NB4 (cell line): ENCODE data around the gene GP1BA.

ENCODE experiments used
- DNase-seq: peaks from one replicate; pipeline ENCODE4 v3.0.0; 2010; ENCODE audit warnings: low read depth
- H3K4me3 ChIP-seq: one replicate; pipeline ENCODE4 v1.5.1; 2011; ENCODE audit warnings: mild to moderate bottlenecking, low read depth, low read length, moderate library complexity
- CTCF ChIP-seq: IDR thresholded peaks from one replicate; pipeline ENCODE4 v1.5.1; 2012; ENCODE audit warnings: low read depth, low read length
- MYC ChIP-seq: IDR thresholded peaks from 2 replicates; pipeline ENCODE4 v1.6.1; 2011; ENCODE audit warnings: low read depth, low read length
- POLR2A ChIP-seq: IDR thresholded peaks from 2 replicates; pipeline ENCODE4 v1.6.1; 2011; ENCODE audit warnings: mild to moderate bottlenecking; ENCODE audit not compliant: insufficient read length; ENCODE audit errors: extremely low read depth
- TF ChIP-seq, protein P1 (sequence below): IDR thresholded peaks from 2 replicates; pipeline ENCODE4 v1.6.1; 2011; ENCODE audit warnings: low read depth, low read length

Gene GP1BA

GRCh38 chr17:4896332-4897197, 35.5 kb upstream of the GP1BA start:
- no peak for DNase-seq
- TF ChIP-seq, protein P1, sequence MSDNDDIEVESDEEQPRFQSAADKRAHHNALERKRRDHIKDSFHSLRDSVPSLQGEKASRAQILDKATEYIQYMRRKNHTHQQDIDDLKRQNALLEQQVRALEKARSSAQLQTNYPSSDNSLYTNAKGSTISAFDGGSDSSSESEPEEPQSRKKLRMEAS = no peak
- TF ChIP-seq MYC (no peak), POLR2A (no peak), CTCF (no peak)
- H3K4me3 ChIP-seq = no peak overlapping the region

DNA sequence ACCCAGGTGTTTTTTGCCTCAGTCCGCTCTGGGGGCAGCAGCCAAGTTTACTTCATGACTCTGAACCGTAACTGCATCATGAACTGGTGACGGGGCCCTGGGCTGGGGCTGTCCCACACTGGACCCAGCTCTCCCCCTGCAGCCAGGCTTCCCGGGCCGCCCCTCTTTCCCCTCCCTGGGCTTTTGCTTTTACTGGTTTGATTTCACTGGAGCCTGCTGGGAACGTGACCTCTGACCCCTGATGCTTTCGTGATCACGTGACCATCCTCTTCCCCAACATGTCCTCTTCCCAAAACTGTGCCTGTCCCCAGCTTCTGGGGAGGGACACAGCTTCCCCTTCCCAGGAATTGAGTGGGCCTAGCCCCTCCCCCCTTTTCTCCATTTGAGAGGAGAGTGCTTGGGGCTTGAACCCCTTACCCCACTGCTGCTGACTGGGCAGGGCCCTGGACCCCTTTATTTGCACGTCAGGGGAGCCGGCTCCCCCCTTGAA, 34.8 kb upstream of the GP1BA start:
- H3K4me3 ChIP-seq = no peak overlapping the region
- no peak for DNase-seq
- TF ChIP-seq MYC = no peak
- TF ChIP-seq CTCF = no peak
- TF ChIP-seq, protein P1 = no peak
- TF ChIP-seq POLR2A = no peak

GRCh38 chr17:4897785-4898184, 34.3 kb upstream of the GP1BA start:
- no peak overlapping the region for H3K4me3 ChIP-seq
- DNase-seq = no peak
- no peak for TF ChIP-seq CTCF
- TF ChIP-seq MYC = no peak
- TF ChIP-seq POLR2A = no peak
- TF ChIP-seq, protein P1 = no peak

DNA sequence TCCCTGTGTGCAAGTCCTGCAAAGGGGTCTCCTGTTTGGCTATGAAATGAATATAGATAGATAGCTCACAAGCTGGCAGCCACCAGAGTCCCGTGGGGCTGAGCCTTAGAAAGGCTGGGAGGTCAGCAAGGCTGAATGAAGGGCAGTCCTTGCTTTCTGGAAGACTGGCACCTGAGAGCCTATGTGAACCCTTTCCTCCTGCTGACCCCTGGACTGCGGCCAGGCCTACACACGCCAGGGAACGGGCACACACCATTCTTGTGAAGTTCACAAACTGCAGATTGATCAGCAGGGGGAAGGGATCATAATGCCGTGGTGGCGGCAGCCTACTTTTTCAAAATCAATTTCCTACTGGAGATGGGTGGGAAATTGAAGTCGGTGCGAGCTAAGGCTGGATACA, 33.7 kb upstream of the GP1BA start:
- DNase-seq = no peak
- H3K4me3 ChIP-seq = no peak overlapping the region
- TF ChIP-seq CTCF (no peak), POLR2A (no peak), MYC (no peak)
- TF ChIP-seq, protein P1 = no peak

DNA sequence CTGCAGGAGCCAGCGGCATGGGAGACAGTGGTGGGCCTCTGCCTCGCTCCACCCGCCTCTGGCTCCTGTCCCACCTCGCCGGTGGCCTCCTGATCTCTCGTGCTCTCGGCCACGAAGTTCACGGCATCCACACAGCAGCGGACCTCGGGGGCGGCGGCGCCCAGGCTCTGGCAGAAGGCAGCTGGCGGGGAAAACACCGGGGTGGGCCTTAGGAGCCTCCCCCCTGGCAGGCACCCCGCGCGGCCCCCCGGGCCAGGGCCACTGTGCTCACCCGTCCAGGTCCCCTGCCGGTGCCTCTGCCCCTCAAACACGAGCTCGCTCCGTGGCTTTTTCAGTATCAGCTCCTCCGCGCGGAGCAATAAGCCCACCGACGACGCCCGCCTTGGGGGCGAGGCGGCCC, 33.1 kb upstream of the GP1BA start:
- no peak for DNase-seq
- TF ChIP-seq CTCF (no peak), MYC (no peak), POLR2A (no peak)
- TF ChIP-seq, protein P1 = no peak
- H3K4me3 ChIP-seq = no peak overlapping the region
